AML-193 (cell line): ENCODE results near the gene MORF4L1.
A peak's percentile ranks its signal among the peaks of the same experiment; 100 is the strongest.
"Not testable (repeated sequence)": the region's sequence is repeated elsewhere in the genome, so short reads cannot be mapped to it uniquely, and the experiment has no call there.

Experiments used
- DNase-seq, 2 experiments: peaks; one replicate each; lab custom pipeline; 2025; lab: John Stamatoyannopoulos, UW

Gene MORF4L1

GRCh38 chr15:78859971-78860719 lies 12.5 kb upstream of the MORF4L1 start:
- peak; percentile 66 to 70 for DNase-seq

GRCh38 chr15:78865585-78865984 lies 7.1 kb upstream of the MORF4L1 start:
- DNase-seq: not testable (repeated sequence)

DNA sequence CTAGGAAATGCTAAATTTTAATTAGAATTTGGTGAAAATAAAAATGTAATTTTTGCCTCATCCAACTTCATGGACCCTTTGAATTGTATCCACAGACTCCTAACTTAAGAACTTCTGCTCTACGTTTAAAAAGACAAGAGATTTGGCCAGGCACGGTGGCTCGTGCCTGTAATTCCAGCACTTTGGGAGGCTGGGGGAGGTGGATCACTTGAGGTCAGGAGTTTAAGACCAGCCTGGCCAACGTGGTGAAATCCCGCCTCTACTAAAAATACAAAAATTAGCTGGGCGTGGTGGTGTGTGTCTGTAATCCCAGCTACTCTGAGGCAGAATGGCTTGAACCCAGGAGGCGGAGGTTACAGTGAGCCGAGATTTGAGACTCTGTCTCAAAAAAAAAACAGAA lies 6.7 kb upstream of the MORF4L1 start:
- DNase-seq: not testable (repeated sequence)

GRCh38 chr15:78866803-78867202 lies 5.9 kb upstream of the MORF4L1 start:
- no peak for DNase-seq

- no peak for DNase-seq
These were observed 4.3 kb upstream of the MORF4L1 start for GRCh38 chr15:78868366-78868765.

GRCh38 chr15:78871483-78872127 lies 1.1 kb upstream of the MORF4L1 start:
- DNase-seq: not testable (repeated sequence)

DNA sequence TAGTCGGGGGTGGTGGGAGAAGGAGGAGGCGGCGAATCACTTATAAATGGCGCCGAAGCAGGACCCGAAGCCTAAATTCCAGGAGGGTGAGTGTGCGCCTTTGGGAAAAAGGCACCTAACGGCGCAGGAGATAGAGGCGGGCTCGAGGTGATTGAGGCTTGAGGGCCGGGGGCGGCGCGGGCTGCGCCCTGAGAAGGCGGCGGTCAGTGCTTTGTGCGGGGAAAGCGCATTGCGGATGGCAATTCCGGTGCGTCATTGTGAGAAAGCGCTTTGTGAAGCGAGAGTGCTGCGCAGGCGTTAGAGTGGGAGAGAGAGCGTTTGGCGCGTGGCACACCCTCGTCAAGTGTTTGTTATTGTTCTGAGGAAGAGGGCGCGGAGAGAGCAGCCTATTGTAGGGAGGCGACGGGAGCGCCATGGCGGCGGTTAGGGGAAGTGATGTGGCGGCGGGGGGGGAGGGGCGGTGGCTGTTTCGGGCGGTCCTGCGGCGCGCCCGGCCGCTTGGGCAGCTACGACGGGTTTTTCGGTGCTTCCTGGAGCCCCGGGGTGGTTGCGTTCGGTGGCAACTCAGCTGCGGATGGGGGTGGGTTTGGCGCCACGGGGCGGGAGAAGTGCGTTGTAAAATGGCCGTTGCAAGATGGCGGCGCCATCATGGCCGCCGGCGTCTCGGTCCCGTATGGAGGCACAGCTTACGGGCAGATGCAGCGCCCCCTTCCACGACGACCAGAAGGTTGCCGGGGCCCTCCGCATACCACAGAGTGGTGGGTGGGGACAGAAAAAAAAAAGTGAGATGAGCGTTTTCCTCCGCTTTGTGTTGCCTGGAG lies 492 bp downstream of the MORF4L1 start:
- peak; percentile 55 to 68 for DNase-seq

DNA sequence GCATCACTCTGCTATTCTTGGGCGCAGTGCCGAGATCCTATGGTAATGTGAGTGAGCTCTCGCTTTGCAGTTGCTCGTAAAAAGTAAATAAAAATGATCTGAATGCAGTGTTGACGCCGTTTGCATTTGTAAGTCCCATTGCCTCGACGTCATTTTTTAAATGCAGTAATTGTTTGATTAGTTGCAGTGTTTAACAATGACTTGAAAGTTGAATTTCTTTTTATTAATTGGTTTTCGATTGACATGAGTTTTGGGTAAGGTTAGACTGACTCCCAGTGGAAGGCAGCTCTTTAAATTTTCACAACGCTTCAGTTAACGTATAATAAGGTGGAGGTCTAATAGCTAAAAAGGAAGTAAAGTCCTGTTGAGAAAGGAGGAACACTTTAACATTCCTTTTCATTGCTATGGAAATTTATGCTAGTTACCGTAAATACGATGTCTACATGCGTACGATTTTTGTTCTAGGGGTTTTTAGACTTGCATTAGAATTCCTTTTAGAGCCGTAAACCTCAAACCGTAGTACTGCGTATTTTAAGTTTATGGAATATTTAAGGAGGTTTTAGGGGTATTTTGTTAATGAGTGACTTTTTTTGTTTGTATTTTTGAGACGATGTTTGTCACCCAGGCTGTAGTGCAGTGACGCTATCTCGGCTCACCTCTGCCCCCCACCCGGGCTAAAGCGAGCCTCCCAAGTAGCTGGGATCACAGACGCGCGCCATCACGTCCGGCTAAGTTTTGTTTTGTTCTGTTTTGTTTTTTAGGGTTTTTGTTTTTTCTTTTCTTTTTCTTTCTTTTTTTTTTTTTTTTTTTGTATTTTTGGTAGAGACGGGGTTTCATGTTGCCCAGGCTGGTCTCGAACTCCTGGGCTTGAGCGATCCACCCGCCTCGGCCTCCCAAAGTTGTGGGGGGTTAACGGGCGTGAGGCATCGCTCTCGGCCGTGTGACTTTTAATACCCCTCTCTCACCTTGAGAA lies 1.4 kb downstream of the MORF4L1 start:
- peak; percentile 50 to 68 for DNase-seq

DNA sequence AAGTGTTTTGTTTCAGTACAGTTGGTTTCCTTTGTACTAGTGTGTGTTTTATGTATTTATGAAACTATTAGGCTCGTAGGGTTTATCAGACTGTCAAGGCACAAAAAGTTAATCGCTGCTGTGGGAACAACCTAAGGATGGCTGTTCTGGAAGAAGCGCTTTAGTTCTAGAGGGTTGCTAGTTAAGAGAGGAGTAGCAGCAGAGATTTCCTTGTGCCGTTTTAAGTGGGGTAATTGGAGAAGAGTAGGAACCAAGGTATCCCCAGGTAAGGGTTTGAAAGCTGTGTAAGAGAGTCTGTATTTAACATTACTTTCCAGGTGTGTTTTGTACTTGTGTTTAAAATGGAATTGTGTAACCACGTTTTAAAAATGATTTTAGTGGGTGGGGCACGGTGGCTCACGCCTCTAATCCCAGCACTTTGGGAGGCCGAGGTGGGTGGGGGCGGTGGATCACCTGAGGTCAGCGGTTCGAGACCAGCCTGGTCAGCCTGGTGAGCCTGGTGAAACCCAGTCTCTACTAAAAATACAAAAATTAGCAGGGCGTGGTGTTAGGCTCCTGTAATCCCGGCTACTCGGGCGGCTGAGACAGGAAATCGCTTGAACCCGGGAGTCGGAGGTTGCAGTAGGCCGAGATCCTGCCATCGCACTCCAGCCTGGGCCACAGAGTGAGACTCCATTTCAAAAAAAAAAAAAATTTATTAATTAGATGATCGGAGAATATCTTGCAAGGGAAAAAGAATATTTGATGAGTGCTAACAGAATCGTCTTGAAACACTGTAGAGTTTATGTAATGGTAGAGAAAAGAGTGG lies 2.6 kb downstream of the MORF4L1 start:
- no peak for DNase-seq

GRCh38 chr15:78876954-78877353 lies 4.3 kb downstream of the MORF4L1 start:
- not testable (repeated sequence) for DNase-seq

DNA sequence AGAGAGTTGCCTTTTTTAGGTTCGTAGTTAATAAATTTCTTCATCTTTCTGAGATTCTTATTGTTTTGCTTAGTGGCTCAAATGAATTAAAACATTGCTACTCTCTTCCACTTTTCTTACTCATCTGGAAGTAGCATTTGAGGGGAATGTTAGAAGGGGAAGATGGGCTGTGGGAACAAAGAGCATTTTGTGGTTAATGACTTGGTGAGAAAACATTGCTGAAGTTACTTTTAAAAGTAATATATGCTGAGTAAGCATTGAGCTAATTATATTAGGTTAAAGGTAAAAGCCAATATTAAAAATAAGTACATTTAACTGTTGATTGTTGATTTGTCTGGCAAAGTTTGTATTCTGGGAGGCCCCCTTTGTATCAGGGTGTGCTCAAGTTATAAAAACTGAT lies 5.7 kb downstream of the MORF4L1 start:
- DNase-seq: no peak

DNA sequence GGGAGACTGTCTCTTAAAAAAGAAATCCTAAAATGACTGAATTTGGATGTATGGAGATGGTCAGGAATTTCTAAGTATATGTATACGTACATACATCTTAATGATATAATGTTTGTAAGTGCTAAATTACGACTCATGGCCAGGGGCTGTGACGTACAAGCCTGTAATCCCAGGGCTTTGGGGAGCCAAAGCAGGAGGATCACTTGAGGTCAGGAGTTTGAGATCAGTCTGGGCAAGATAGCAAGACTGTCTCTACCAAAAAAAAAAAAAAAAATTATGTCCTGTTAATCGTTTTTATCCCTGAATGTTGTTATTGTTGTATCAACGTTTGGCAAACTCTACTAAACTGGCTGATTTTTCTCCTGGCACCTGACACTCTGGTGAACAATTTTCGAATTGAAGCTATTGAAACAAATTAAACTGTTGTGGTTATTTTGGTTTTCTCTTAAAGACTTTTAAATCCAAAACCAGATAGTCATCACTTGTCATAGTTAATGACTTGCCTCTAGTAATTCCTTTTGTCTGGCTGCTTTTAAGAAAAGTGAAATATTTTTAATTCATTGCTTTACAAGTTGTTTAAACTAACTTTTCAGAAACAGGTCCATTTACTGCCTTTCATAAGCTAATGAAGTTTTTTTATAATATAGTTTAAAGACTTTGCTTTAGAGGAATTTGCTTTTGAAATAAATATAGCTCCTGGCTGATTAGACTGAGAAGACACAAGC lies 7.0 kb downstream of the MORF4L1 start:
- no peak for DNase-seq

DNA sequence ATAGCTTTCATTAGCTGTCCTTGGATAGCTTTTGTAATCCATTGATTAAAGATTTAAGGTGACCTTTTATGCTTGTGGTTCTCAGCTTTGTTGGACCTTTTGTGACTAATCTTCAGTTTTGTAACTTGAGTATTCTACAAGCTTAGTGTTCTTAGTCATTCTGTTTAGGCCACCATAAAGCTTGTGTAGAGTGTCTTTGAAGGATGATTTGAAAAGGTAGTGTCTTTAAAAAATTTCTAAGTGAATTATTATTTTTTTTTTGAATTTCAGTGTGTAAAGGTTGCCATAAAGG lies 7.5 kb downstream of the MORF4L1 start:
- no peak for DNase-seq

DNA sequence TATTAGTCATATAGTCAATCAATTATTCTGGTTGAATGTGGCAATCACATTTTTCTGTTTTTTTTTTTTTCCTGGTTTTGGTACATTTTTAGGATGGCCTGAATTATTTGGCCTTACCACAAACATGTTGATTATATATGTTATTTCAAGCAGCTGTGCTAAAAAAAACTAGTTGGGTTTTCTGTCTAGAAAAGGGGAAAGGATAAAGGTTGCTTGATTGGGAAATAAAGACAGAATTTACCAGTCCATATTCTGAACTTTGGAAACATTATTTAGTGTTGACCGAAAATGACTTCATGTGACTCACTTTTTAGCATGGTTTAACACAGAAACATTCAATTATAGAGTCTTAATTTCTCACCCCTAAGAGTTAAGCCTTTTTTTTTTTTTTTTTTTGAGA lies 8.1 kb downstream of the MORF4L1 start:
- DNase-seq: no peak

DNA sequence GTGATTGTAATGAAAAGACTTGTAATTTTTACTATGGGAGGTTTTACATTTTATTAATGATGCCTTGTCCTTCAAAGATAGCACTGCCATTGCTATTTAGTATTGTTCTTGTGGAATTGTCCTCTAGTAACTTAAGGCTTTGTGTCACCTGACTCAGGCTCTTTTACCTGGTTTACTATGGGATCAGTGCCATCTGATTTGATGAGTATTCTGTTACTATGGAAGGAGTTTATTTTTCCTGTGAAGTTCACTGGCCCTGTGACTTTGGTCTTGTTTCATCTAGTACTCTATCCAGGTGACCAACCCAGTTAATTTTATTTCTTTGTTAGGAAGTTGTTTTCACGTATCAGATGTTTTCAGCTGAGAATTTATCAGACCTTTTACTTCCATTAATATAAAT lies 9.0 kb downstream of the MORF4L1 start:
- no peak for DNase-seq

DNA sequence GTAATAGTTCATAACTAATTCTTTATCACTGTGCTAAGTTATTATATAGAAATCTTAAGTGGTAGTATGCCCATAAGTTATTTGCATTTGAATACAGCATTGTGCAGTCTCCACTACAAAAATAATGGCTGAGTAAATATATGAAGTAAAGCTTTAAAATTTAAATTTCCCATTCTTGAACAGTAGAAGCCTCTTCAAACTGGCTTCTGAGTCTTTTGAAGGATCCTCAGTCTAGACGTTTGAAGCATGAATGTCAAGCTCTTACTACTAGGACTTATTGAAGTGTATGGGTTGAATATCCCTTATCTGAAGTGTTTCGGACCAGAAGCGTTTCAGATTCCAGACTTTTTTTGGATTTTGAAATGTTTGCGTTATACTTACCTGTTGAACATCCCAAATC lies 16.3 kb downstream of the MORF4L1 start:
- DNase-seq: no peak

DNA sequence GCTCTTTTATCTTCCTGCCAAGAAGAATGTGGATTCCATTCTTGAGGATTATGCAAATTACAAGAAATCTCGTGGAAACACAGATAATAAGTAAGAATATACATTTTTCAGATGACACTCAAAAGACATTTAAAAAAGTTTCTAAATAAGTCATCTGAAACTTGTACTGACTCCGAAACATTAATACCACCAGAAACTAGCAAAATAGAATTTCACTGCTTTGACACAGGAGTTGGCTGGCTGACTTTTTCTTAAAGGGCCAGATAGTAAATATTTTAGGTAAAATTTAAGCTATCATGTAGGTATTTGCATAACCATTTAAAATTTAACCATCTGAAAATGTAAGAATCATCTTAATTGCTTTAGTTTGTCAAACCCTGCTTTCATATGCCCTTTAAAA lies 20.8 kb downstream of the MORF4L1 start:
- DNase-seq: no peak

GRCh38 chr15:78895471-78895870 lies 22.8 kb downstream of the MORF4L1 start:
- DNase-seq: no peak

DNA sequence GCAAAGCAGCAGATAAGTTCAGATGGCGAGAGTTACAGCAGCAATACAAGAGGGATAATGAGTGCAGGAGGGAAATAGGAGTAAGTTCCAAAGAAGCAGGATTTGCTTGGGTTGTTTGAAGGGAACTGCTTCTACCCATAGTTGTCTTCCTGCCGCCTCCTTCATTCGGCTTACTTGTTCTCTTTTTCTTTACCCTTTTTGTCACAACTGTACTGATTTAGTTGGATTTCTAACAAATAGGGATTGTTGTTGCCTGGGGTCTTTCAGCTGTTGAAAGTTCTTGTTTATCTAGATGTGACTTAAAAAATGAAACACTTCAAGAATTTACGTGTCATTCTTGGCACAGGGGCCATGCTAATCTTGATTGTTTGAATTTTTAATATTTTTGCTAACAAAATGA lies 25.9 kb downstream of the MORF4L1 start:
- no peak for DNase-seq

DNA sequence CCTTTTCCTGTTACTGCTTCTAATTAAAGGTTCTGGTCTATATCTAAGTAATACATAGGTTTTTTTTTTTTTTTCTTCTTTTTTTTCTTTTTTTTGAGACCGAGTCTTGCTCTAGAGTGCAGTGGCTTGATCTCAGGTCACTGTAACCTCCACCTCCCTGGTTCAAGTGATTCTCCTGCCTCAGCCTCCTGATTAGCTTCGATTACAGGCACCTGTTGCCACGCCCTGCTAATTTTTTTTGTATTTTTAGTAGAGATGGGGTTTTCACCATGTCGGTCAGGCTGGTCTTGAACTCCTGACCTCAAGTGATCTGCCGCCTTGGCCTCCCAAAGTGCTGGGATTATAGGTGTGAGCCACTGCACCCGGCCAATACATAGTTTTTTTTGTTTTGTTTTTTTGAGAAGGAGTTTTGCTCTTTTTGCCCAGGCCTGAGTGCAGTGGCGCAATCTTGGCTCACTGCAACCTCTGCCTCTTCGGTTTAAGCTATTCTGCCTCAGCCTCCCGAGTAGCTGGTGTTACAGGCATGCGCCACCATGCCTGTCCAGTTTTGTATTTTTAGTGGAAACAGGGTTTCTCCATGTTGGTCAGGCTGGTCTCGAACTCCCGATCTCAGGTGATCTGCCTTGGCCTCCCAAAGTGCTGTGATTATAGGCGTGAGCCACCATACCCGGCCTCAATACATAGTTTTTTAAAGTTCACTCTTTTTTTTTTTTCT lies 28.3 kb downstream of the MORF4L1 start:
- not testable (repeated sequence) for DNase-seq
